CD4-positive, alpha-beta T cell treated with Interleukin-2 at 100 ng/mL for 4 hours (primary cell): Measurements from ENCODE around the gene USP30.
A peak's percentile ranks its signal among the peaks of the same experiment; 100 is the strongest.
"Not testable (repeated sequence)": the region's sequence is repeated elsewhere in the genome, so short reads cannot be mapped to it uniquely, and the experiment has no call there.

ENCODE experiments used
- DNase-seq: peaks from one replicate; pipeline ENCODE4 v3.0.0-alpha.2; 2020; ENCODE audit warnings: low spot score

Gene USP30

GRCh38 chr12:109053382-109054123 is 1.2 kb downstream of the USP30 start:
- DNase-seq = peak; percentile 69

- not testable (repeated sequence) for DNase-seq
Measured at GRCh38 chr12:109054124-109054513, 1.7 kb downstream of the USP30 start.

- DNase-seq = no peak
Measured at GRCh38 chr12:109054520-109054919, 2.1 kb downstream of the USP30 start.

GRCh38 chr12:109056891-109057290 is 4.5 kb downstream of the USP30 start:
- DNase-seq = no peak

DNA sequence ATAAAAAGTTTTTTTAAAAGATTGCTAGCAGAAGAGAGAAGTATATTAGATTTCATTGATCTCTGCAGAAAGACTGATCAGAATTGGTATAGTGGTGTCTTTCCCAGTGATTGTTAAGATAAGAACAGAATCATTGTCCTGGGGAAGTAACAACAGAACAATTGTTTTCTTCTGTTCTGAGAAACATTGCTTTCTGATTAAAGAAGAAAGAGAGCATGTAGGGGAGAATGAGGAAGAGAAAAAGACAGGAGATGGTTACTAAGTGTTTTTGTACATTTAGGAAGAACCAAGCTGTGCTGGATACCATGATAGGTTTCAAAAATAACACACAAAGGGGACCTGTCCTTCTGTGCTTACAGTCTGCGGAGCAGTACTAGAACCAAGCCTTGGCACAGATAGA is 5.0 kb downstream of the USP30 start:
- DNase-seq = no peak

- DNase-seq = no peak
Measured at GRCh38 chr12:109058773-109059172, 6.4 kb downstream of the USP30 start.

- no peak for DNase-seq
Measured at GRCh38 chr12:109064143-109064542, 11.8 kb downstream of the USP30 start.

DNA sequence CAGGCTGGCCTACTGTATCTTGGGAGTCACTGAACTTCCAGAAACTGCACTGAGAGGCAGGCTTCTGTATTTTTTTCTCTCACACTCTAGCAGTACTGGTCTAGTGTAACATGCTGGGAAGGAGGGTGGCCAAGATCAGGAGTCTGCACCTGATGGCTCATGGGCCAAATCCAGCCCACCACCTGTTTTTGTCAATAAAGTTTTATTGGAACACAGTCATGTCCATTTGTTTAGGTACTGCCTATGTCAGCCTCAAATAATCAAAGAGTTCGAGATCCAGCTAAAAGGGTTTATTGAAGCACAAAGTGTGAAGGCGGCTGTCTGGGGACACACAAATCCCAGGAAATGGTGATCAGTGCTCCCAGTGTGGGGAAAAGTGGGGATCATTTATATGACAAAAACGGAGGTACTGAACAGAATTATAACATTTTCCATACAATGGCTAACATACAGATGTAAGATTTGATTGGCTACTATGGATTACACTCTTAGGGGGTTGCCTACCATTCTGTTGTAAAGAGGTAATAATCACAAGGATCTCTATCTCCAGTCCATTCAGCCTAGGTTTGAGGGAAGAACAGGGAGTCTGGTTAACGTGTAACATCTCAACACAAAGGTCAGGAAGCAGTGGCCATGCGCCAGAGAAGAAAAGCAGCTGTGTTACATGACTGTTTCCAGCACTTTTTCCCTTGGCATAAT is 12.9 kb downstream of the USP30 start:
- no peak for DNase-seq

DNA sequence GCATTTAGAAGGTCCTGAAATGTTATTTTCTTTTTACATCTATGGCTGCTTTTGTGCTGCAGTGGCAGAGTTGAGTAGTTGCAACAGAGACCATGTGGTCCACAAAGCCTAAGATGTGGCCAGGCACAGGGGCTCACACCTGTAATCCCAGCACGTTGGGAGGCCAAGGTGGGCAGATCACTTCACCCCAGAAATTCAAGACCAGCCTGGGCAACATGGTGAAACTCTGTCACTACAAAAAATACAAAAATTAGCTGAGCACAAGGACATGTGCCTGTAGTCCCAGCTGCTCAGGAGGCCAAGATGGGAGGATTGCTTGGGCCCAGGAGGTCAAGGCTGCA is 13.4 kb downstream of the USP30 start:
- DNase-seq = no peak

DNA sequence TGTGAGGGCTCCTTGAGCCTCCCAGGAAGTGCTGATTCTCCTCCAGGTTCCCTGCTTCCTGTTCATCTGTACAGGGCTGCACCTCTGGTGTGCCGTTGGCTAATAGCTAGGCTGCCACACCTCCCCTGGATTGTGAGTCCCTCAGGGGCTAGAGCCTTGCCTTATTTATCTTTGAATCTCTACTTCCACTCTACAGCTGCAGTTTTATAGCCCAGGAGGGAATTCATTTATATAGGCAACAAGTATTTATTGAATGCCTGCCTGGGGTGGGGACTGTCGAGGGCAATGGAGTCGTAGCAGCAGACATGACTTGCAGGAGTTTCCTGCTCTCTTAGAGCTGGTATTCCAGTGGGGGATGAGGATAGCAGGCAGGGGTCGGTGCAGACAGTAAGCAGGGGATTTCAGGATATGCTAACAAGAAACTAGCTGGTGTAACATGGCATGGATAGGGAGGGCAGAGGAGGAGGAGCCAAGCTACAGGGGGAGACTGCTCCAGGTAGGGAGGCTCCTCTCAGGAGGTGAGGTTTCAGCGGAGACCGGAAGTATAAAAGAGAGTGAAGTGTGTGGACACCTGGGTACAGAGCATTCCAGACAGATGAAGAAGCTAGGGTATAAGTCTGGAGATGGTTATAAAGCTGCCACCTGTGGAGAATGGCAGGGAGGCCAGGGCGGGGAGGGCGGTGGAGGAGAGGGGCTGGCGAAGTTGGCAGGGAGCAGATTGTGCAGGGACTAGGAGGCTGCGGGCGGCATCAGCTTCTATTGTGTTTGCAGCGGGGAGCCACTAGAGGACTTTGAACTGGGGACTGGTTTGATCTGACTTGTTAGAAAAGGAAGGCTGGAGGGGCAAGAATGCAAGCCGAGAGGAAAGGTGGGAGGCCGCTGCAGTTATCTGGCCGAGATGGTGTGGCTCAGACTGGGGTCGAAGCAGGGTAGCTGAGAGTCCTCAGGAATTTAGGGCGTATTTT is 17.2 kb downstream of the USP30 start:
- no peak for DNase-seq

DNA sequence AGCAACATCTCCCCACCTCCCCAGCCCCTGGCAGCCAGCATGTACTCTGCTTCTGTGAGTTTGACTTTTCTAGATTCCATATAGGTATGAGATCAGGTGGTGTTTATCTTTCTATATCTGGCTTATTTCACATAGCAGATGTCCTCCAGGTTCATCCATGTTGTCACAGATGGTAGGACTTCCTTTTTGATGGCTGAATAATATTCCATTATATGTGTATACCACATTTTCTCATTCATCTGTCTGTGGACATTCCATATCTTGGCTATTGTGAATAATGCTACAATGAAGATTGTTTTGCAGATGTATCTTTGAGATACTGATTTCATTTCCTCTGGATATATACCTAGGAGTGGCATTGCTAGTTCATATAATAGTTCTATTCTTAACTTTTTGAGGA is 22.5 kb downstream of the USP30 start:
- DNase-seq = no peak

- no peak for DNase-seq
Measured at GRCh38 chr12:109082751-109083150, 30.4 kb downstream of the USP30 start.

- no peak for DNase-seq
Measured at GRCh38 chr12:109084425-109084824, 32.0 kb downstream of the USP30 start.

- DNase-seq = no peak
Measured at GRCh38 chr12:109085590-109085989, 33.2 kb downstream of the USP30 start.

- DNase-seq = no peak
Measured at GRCh38 chr12:109087250-109087649, 34.9 kb downstream of the USP30 start.

GRCh38 chr12:109088818-109089217 is 36.4 kb downstream of the USP30 start:
- no peak for DNase-seq

DNA sequence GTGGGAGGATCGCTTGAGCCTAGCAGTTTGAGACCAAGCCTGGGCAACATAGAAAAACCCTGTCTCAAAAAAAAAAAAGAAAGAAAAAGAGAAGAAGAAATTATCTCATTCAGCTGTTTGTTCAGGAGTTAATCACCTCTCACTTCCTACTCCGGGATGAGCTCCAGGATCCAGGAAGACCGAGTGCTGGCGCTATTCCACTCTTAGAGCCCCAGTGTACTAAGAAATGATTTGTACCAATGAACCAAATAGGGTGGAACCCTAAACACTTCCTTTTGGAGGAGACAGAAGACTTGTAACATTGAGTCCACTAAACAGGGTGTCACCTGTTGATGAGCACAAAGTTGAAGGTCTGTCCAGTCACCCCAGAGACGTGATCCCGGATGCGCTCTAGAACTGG is 37.3 kb downstream of the USP30 start:
- no peak for DNase-seq

DNA sequence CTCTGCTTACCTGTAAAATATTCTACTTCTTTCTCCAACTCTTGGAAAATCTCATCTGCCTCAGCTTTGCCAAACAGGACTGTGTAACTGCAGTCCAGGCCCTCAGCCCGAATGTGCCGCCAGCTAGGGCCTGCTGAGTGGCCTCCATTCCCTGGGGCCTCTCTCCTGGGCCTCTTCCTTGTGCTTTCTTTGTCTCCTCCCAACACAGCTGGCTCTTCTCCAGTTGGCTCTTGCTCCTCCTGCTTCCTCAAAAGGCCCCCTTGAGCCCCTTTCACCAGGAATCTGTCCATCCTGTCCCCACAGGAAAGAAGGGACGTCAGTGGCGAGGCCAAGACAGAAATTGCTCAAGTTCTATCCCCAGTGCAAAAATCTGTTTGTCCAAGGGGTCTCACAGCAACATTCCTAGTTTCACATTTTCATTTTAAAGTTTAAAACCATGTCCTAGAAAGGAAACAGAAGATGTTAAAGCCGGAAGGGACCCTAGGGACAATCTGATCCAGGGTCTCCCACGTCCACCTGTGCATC is 40.2 kb downstream of the USP30 start:
- DNase-seq = no peak

DNA sequence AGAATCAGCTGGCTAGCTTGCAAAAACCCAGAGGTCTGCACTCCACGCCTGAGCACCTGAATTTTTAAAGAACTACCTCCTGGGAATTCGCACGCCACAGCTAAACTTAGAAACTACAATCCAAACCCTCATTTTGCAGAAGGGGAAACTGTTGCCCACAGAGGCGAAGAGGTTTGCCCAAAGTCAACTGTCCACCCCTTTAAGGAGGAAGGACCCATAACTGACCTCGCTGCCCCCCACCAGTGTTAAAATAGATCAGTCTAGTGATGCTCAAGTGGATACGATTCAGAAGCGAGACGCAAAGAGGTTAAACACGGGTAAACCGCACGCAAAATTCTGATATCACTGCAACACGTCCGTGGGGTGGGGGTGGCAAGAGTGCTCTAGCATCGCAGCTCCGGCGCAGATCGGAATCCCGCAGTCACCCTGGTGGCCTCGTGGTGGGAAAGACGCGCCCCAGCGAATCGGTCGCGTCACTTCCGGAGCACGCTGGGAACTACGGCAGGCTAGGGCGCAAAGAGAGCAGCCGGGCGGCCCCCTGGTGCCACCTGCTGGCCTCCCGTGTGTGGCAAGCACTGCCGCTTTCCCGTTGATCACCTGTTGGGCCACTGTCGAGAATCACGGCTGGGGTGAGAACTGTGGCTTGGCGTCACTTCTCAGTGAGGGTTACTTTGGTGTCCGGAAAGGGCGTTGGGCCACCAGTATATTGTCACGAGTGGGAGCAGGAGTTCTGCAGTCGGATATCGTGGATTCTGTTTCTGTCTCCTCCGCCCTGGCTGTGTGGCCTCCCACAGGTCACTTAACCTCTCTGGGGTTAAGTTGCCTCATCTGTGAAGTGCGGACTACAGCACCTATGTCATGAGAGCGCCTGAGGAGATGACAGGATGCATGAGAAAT is 40.9 kb downstream of the USP30 start, which contains the start of gene ALKBH2:
Gene ALKBH2, minus strand, starts transcription at position 451 of the 897 bp plus-strand sequence. CDS start 686 bp downstream, outside the sequence.
- DNase-seq = peak; percentile 94

DNA sequence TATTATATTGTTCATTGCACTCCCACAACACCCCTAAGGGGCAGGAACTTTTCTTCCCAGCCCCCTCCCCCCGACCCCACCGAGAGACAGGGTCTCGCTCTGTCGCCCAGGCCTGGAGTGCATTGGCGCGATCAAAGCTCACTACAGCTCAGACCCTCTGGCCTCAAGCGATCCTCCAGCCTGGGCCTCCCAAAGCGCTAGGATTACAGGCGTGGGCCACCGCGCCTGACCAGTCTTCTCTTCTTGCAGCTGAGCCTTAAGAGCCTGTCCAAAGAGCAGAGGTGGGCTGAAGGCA is 44.7 kb downstream of the USP30 start:
- DNase-seq = no peak

DNA sequence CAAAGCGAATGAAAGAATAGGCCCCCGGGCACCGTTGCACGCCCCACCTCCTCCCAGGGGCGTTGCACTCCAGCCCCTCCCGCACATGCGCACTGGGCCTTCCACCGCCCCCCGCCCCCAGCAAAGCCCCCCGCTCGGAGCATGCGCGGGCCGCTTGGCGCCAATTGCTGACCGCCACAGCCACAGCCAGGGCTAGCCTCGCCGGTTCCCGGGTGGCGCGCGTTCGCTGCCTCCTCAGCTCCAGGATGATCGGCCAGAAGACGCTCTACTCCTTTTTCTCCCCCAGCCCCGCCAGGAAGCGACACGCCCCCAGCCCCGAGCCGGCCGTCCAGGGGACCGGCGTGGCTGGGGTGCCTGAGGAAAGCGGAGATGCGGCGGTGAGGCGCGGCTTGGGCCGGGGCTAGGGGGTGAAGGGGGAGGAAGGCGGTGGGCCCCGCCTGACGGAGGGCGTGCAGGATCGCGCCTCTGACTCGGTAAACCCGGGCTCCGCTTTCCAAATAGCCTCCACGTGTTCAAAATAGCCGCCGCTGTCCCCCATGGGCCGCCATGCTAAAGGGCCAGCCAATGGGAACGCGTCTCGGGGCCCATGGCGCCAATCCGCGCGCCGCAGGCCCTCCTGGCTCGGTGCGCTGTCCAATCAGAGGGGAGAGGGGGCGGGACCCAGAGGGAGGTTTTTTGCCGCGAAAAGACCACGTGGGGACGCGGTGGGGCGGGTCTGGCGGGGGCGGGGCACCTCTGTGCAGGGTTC is 45.2 kb downstream of the USP30 start, which contains the start of gene UNG:
Gene UNG, plus strand, starts transcription at position 163 of the 748 bp plus-strand sequence. Its CDS starts 83 bp downstream, at position 246.
- peak; percentile 98 for DNase-seq
